Activated CD8-positive, alpha-beta memory T cell treated with anti-CD3 and anti-CD28 coated beads for 4 hours (primary cell): ENCODE measurements around the gene DRGX.

Source experiments
- DNase-seq, 2 donors: peaks; one replicate each; pipeline ENCODE4 v3.0.0-alpha.2; 2020; ENCODE audit warnings: low read depth in 2 of 2

The DRGX gene

GRCh38 chr10:49407552-49408137 lies 11.8 kb upstream of the DRGX start:
- peak; percentile 33 to 48 for DNase-seq

- no peak for DNase-seq
Measured at GRCh38 chr10:49407151-49407550, 11.3 kb upstream of the DRGX start.

GRCh38 chr10:49404321-49404878 lies 8.5 kb upstream of the DRGX start:
- DNase-seq, result no peak

GRCh38 chr10:49403363-49403762 lies 7.5 kb upstream of the DRGX start:
- DNase-seq, result no peak

GRCh38 chr10:49400365-49400764 lies 4.5 kb upstream of the DRGX start:
- DNase-seq, result no peak

GRCh38 chr10:49398986-49399385 lies 3.1 kb upstream of the DRGX start:
- no peak for DNase-seq

- DNase-seq, result peak; percentile 14 to 15
Measured at GRCh38 chr10:49398000-49398861, 2.3 kb upstream of the DRGX start.

GRCh38 chr10:49397036-49397999 lies 1.4 kb upstream of the DRGX start:
- DNase-seq, result no peak

- no peak for DNase-seq
Measured at GRCh38 chr10:49396666-49396999, 744 bp upstream of the DRGX start.

- no peak for DNase-seq
Measured at GRCh38 chr10:49394933-49395740, 752 bp downstream of the DRGX start.

- DNase-seq, result no peak
Measured at GRCh38 chr10:49393757-49394156, 2.1 kb downstream of the DRGX start.

- DNase-seq, result no peak
Measured at GRCh38 chr10:49393301-49393700, 2.6 kb downstream of the DRGX start.

GRCh38 chr10:49389361-49389933 lies 6.4 kb downstream of the DRGX start:
- no peak for DNase-seq

- no peak for DNase-seq
Measured at GRCh38 chr10:49388161-49388560, 7.7 kb downstream of the DRGX start.

GRCh38 chr10:49387071-49387470 lies 8.8 kb downstream of the DRGX start:
- no peak for DNase-seq

- no peak for DNase-seq
Measured at GRCh38 chr10:49385939-49386922, 9.7 kb downstream of the DRGX start.

- DNase-seq, result no peak
Measured at GRCh38 chr10:49384268-49384953, 11.5 kb downstream of the DRGX start.

- no peak for DNase-seq
Measured at GRCh38 chr10:49383853-49384252, 12.0 kb downstream of the DRGX start.

- DNase-seq, result no peak
Measured at GRCh38 chr10:49382826-49383225, 13.1 kb downstream of the DRGX start.
